ENCODE results near the gene PNKP.

PNKP gene

DNA sequence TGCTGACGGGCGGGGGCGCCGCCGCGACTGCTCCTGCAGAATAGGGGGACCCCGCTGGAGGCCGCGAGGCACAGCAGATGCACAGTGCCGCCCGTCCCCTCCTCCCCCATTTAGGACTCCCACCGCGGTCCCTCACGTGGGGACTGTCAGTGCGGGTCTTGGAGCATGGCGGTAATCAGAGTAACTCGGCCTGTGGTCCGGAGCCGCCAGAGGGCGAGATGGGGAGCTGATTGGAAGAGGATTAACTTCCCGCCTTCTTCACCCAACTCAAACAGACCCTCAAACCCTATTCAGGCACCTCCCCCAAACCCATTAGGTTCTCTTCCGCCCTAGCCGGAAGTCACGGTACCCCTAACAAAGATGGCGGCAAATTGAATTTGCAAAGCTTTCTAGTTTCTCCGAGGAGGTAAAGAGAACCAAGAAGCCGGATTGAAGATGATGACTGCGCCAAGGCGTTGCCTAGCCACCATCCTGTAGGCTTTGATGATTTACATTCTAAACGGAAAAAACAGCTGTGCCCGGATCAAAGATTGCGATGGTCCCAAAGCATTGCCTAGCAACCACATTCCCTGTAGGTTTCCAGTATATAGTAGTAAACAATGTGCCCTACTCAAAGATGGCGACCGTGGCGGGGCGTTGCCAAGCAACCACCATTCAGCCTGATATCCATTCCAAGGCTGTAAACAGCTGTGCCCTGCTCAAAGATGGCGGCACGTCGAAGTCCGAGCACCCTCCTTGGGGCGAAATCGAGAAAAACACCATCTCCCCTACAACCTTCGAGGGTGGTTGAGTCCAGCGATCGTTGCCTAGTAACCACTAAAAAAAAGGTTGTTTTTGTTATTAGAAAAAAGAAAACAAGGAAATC lies 54.1 kb downstream of the PNKP start, which contains the start of gene FUZ:
FUZ (minus strand) TSS at position 296 of the 865 bp plus-strand sequence; CDS start at position 110, 186 bp downstream.
- peak; percentile 99 for DNase-seq

DNA sequence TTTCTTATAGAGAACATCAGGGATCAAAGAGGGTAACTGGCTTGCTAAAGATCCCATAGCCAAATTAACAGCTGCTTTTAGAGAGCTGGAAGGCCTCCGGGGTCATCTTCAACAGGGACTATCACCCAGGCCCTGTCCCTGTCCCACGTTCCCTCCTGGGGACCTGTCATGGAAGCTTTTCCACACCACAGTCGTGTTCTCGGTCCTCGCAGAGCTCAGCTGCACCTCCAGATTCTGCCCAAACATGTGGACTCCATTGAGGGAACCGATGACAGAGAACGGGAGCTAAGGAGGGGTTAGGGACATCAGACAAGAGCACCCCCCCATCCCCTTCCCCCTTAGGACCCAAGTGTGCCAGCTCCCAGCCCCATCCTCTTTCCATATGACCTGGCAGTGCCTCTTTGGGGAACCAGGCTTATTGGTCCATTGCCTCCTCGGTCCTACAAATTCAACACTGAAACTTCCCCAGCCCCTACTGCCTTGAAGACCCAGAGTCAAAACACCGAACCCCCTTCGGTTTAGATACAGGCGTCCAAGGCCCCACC lies 54.9 kb downstream of the PNKP start:
- no peak for DNase-seq

- DNase-seq: no peak
These were observed 56.0 kb downstream of the PNKP start for GRCh38 chr19:49811328-49811727.

All from femur (tissue), 1 donor.